Activated CD4-positive, alpha-beta T cell treated with anti-CD3 and anti-CD28 coated beads for 1 hour (primary cell): Measurements from ENCODE around the gene KLK13.

Experiments
- DNase-seq: peaks from one replicate; pipeline ENCODE4 v3.0.0-alpha.2; 2020

The KLK13 gene

GRCh38 chr19:51091895-51092873 is 27.3 kb upstream of the KLK13 start:
- DNase-seq: no peak

DNA sequence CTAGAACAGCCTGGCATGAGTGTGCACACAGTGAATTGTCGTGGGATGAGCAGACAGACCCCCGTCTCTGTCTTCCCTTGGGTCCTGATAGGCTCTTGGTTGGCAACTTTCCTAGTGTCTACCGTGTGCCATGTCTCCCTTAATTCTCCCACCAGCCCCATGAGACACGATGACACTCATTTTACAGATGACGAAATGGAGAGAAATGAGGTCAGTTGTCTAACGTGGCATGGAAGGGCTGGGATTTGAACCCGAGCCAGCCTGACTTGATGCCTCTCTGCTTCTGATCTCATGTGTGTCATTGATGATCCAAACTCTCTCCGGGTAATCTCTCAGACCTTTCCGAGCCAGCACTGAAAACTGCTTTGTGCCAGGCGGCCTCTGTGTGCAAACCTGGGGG is 26.2 kb upstream of the KLK13 start:
- no peak for DNase-seq

DNA sequence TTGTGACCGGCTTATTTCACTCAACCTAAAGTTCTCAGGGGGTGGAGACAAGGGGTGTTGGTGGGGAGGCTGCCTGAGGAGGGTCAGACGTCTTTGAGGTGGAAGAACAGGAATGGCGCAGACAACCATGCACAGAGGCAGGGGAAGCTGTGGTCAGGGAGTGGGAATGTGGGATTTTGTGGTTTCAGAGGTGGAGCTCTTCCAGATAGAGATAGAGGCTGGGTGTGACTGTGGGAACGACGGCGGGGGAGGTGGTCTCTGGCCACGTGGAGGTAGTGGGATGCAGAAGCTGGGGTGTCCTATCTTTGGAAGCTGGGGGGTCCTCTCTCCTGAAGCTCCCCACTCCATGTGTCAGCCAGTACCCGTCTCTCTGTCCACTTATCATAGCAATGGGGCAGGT is 25.6 kb upstream of the KLK13 start:
- DNase-seq: no peak

- no peak for DNase-seq
These were observed 24.9 kb upstream of the KLK13 start for GRCh38 chr19:51089786-51090185.

- DNase-seq: no peak
These were observed 21.4 kb upstream of the KLK13 start for GRCh38 chr19:51086153-51086850.

DNA sequence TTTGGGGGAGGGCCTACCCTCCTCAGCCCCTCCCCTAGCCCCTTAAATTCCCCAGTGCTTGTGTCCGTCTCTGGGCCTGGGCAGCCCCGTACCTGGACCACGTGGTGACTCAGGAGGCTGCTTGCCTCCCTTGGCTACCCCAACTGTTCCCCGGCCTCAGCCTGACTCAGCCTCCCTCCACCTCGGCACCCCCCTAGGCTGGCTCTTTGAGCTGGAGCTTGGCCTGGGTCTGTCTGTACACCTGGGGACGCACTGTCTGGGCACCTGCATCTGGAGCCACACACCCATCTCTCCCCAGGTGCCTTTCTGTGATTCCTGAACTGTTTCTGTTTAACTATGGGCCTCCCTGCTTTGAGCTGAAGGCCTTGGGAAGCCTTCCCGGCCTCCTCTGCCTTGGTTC is 19.6 kb upstream of the KLK13 start:
- no peak for DNase-seq

DNA sequence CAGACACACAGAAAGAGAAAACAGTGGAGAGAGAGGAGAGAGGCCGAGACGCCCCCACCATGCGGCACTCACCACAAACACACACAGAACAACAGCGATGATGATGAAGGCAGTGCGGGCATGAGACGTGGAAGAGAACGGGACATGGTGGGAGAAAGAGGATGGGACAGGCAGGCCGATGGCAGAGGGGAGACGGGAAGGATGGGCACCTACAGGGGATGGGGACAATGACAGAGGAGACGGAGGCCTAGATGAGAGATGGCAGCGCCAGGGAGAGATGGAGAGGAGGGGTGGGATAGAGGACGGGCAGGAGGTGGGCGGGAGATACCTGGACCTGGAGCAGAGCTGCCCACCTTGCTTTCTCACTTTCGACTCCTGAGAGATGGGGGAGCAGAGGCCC is 18.9 kb upstream of the KLK13 start:
- DNase-seq: no peak

DNA sequence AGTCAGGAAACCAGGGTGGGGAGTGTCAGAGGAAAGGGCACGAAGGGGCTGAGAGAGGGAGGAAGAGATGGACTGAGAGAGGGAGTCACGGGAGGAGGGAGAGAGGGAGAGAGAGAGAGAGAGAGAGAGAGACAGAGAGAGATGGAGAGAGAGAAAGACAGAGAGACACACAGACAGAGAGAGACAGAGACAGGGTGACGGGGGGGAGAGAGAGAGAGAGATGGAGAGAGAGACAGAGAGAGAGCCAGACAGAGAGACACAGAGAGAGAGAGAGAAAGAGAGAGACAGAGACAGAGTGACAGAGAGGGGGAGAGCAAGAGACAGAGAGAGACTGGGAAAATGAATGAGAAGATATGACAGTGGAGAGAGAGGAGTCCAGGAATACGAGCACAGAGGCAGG is 18.3 kb upstream of the KLK13 start:
- no peak for DNase-seq

DNA sequence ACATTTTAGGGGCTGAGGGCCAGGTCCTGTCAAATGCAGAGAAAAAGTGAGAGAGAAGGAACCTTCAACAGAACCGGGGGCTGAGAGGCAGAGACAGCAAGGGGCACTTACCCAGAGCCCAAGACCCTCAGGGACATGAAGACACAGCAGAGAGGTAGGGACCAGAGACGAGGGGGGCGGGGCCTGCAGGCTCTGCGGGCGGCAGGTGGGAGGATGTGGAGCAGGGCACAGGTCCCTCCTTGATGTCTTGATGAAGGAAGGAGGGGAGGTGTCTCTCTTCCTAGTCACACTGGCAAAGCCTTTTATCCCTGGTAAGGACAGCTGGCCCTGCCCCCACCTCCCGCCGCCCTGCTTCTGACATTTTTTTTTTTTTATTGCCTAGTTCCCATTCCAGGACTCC is 17.7 kb upstream of the KLK13 start, which contains the start of gene KLK14:
KLK14 (minus strand) TSS at position 277 of the 400 bp plus-strand sequence; CDS start at position 4, 273 bp downstream.
- no peak for DNase-seq

GRCh38 chr19:51081476-51081875 is 16.6 kb upstream of the KLK13 start:
- DNase-seq: no peak

- DNase-seq: no peak
These were observed 14.7 kb upstream of the KLK13 start for GRCh38 chr19:51079481-51080110.

- DNase-seq: no peak
These were observed 13.8 kb upstream of the KLK13 start for GRCh38 chr19:51078731-51079130.

DNA sequence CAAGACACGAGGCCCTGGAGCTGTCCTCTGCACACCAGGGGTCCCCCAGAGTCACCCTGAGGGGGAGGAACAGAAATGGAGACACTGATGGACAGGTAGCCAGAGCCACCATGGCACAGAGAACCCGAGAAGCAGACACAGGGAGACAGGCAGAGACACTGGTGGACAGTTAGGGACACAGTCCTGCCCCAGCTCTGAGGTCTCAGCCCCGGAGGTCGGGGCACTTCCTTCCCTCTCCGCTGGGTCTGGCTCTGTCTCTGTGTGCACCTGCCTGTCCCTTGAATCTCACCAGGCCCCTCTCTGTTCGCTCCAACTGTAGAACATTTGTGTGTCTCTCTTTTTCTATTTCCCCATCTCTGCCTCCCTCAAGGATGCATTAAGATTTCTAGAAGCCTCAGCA is 13.2 kb upstream of the KLK13 start:
- DNase-seq: no peak

GRCh38 chr19:51076631-51077213 is 11.8 kb upstream of the KLK13 start:
- no peak for DNase-seq

- no peak for DNase-seq
These were observed 11.1 kb upstream of the KLK13 start for GRCh38 chr19:51075998-51076397.

DNA sequence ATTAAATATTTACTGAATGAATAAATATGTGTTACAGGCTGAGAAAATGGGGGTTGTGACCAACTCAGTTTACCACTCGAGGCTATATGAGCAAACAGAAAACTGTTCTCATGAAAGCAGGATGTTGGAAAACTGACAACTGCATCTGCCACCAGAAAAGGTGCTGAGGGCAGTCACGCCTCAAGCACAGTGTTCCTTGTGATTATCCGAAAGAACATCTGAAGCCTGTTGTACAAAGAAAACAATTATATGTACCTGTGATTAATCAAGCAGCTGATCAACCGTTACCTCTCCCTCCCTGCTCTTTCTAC is 6.2 kb upstream of the KLK13 start:
- DNase-seq: no peak

- no peak for DNase-seq
These were observed 5.6 kb upstream of the KLK13 start for GRCh38 chr19:51070334-51071094.

GRCh38 chr19:51066393-51067186 is 1.7 kb upstream of the KLK13 start:
- DNase-seq: no peak

- no peak for DNase-seq
These were observed 499 bp upstream of the KLK13 start for GRCh38 chr19:51065221-51065960.

DNA sequence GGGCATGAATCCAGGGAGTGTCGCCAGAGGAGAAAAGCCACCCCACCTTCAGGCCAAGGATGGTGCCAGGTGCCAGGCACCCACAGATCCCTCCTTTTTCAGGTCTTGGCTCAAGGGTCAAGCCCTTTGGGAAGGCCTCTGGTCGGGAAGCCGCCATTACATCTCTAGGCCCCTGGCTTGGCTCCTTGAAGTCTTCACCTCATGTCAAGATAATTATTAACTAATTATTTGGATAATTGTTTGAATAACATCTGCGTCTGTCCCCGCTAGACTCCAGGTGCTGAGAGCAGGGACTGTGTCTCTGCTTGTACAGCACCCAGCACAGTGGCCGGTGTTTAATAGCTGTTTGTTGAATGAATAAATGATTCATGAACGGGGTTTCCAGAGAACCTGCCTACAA is 1.2 kb downstream of the KLK13 start:
- DNase-seq: no peak

- DNase-seq: no peak
These were observed 3.9 kb downstream of the KLK13 start for GRCh38 chr19:51060973-51061372.
